NCI-H526 (cell line): ENCODE measurements around the gene SAMD4A.
"Not testable (repeated sequence)": the region's sequence is repeated elsewhere in the genome, so short reads cannot be mapped to it uniquely, and the experiment has no call there.

ENCODE experiments used
- DNase-seq, 2 experiments: peaks; one replicate each; lab custom pipeline; 2025; lab: John Stamatoyannopoulos, UW

Gene SAMD4A

DNA sequence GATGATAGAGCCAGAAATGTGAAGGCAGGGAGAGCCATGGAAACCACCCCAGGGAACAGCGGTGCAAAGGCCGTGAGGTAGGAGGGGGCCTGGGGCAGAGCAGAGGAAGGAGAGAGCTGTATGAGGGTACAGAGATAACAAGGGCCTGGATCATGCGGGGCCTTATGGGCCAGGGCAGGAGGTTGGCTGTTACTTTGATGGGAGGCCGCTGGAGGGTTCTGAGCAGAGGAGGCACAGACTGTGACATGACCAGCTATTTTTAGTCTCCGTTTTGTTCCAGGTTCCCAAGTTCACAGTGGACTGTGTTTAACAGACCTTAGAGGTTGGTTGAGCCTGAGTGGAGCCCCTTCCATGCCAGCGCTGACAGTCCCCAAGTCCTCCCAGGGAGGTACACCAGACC lies 217.1 kb downstream of the SAMD4A start:
- no peak for DNase-seq

DNA sequence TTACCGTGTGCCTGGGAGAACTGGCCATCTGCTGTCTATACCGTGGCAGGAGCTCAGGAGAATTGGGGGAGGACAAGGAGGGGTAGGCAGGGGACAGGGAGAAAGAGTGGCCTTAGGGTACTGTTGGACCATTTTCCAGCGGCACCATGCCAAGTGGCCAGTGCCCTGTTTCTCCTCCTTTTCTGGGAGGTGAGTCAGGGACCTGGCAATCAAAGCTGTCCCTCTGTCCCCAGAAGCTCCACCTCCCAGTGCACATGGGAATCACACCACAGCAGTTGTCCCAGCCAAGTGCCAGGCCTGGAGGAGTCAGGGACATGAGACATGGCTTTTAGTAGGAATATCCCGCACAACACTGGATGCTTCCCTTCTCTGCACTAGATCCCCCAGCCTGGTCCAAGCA lies 217.7 kb downstream of the SAMD4A start:
- no peak for DNase-seq

DNA sequence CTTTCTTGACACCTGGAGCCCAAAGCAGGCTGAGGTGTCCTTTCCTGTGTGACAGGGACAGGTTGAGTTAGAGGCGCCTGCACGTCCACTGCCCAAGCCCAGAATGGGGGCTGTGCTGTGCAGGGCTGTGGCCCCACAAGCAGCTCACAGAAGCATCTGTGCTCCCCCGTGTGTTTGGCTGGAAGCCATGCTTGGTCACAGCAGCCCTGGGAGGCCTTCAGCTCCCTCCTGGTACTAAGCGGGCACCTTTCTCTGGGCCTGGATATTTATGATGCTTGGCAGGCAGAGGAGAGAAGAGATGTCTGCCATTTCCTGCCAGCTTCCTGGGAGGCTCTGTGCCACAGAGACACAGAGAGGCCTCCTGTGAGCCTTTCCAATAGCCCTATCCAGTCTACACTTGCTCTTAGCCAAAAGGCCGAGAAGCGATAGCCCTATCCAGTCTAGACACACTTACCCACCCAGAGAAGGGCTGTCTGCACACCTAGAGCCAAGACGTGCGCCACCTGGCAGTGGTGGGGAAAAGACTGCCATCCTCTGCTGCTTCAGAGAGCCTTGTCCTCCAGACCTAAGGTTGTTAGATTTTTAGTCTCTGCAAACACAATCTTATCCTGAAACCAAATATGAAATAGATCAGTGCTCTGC lies 218.3 kb downstream of the SAMD4A start:
- DNase-seq = no peak

DNA sequence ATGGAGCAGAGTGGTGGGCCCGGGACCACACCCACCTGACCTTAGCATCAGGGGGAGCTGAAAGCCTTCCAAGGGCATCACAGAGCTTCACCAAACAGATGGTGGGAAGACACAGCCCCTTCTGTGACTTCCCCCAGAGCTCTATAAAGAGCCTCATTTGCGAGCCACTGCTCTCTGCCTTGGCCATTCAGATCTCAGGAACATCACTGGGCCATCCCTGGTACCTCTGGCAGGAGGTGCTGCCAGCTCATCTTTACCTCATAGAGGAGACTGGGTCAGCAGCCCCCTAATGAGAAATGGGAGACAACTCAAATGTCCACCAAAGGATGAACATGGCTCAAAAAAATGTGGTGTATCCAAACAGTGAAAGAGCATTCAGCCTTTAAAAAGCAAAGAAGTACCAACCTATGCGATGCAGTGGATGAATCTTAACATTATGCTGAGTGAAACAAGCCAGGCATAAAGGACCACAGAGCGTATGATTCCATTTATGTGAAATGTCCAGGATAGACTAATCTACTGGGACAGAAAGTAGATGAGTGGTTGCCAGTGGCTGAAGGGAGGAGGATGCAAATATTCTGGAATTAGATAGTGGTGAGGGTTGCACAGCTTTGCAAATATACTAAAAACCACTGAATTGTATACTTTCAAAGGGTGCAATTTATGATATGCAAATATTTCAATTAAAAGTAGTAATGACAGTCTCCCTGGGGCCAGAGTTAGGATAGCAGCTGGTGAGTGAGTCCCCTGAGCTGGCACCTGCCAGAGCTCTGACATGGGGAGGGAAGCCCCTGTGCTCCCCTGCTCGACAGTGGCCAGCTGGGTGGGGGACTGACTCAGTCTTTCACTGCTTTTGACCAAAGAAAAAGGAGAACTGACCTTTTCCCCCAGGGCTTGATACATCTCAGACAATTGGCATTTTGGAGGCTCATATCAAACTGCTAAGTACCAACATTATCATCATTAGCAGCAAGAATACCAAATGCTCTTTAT lies 219.1 kb downstream of the SAMD4A start:
- DNase-seq = peak; percentile 69 to 74

DNA sequence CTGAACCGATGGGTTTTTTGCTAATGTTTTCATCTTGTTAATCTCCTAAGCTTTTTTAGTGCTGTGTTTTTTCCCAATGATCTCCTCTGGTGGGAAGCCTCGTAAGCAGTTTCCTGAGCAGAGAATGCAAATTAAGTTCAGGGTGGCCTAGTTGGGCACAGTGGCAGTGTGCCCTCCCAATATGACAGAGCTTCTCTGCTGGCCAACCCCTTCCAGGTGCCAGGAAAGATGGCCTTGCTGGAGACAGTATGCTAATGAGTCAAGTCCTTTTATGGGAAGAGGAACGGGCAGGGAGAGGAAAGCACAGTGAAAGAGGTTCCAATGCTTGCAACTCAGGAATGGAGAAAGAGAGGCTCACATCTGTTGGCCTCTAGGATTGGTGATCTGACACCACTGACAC lies 219.9 kb downstream of the SAMD4A start:
- peak; percentile 62 to 63 for DNase-seq

DNA sequence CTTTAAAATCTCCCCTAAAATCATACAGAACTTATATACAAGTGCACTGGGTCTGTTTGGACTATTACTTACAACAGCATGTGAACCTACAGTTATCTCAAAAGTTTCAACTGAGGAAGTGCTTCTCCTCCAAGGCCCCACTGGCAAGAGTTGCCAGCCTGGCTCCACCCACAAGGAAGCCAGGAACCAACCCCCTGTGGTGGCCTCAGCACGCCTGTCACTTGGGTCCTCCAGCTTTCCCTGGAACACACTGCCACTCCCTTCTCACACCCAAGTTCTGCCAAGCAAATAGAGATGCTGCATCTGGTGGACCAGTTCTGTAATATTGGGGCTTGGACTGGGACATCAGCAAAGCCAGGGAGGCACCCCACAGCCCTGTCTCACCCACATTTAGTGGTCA lies 220.3 kb downstream of the SAMD4A start:
- no peak for DNase-seq

DNA sequence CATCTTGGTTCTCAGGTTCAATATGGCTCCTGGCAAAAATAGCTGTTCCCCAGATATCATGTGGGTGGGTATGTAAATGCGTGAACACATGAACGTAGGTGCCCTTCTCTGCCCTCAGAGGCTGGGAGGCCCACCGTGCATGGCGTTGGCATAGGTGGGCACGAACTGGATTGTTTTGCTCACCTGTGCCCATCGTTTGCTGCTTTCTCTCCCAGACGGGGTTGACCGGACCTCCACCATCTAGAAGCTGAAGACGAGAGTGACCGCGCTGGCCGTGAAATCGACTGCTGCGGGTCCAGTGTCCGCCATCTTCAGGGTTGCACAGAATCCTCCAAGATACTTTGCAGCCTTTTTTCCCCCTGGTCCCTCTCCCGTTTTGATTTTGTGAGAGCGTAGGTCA lies 221.8 kb downstream of the SAMD4A start:
- DNase-seq = no peak

DNA sequence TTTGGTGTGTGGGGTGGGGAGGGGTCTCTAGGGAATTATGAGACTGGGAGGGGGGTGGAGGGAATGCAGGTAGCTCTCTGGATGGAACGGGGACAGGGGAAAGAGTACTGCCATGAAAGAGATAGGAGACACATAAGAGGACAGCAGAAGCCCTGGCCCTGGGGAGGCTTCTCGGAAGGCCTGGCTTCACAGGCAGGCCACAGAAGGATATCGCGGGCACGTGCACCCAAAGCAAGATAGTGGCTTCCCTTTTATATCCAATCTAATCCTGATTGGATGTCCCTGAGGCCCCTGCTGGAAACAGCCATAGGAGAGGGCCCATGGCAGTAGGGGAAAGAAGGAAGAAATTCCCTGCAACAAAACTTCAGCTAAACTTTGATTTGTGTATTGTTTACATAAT lies 222.2 kb downstream of the SAMD4A start:
- no peak for DNase-seq

DNA sequence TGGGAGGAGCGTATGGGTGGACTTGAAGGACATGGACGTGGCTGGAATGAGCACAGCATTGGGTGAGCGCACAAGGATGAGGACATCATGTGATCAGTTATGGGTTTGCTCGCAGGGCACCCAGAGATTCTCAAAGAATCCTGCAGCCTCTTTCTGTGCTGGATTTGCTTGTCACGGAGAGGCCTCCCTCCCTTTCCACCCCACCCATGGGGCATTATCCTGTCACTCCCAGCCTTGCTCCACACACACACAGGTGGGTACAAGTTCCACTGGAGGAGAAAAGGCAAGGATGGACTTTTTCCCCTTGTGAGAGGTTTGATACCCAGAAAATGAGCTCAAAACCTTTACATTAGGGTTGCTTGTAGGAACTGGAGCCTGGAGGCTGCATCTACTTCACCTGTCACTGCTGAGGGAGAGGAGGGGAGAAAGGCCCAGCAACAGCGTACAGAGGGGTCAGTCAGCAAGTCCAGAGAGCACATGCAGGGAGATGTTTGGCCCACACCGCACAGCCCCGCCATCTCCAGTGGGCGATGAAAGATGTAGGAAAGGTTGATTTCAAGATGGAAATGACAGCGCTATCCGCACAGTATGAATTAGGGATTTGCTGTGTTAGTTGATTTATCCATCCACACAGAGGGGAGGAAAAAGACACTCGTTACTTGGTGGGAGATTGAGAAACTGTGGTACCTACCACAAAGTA lies 223.0 kb downstream of the SAMD4A start:
- no peak for DNase-seq

DNA sequence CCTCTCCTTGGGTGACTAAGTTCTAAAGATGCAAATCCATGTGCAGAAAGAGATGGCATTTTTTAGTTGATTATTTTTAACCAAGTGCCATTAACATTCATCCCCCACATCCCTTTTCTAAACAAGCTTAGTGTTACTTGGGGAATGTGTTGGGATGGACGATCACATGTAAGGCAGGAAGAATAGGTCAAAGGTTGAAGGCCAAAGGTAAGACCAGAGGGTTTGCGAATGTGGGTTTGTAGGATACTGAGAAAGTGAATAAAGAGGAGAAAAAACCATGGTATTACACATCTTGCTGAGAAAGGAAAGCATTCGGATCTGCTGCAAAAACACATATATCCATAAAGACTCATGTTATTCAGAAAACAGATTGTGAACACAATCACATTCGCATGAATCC lies 224.1 kb downstream of the SAMD4A start:
- no peak for DNase-seq

DNA sequence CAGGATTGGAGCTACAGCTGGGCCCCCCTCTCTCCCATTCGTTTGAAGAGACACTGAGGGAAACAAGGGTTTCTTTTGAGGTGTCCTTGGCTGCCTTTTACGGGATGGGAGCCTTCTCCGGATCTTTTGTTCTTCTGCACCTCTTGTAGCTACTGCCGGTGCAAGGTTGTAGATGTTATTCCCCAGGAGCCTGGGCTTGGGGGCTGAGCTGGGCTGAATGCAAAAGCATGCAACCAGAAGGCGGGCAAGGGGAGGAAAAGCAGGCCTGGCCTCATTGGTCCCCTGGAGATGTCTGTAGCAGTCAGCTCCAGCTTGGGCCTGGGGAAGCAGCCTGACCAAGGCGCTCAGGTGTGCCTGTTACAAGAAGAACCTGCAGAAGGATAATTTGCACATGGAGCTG lies 225.4 kb downstream of the SAMD4A start:
- no peak for DNase-seq

DNA sequence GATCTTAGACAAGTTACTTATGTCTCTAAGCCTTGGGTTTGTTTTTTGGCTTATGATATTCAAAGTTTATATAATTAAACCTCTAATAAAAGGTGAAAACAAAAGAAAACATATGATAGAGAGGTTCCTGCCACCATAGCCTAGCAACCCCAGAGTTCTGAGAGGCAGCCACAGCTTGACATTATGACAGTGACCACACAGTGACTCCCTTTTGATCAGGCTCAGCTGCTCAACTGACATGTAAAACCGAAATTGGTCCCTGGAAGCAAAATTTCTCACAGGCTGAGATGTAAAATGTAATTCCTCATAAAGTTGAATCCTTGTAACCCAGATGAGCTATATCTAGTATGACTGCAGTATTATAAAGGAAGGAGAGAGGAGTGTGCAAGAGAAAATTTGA lies 227.2 kb downstream of the SAMD4A start:
- DNase-seq = no peak

DNA sequence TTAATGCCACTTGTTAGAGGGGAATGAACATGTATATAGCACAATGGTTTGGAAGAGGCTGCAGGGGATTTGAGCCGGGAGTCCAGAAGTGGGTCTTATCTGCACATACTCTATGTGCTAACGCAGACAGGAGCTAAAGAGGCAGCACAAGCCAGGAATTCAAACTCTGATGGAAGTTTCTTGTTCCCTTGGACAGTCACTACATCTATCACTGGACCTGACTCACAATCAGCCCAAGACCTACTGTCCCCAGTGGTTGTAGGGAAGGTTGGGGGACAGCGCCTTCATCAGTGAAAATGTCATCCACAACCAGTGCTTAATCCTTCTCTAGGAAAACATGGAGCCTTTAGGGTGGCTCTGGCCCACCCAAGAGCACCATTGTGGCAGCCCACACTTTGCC lies 227.9 kb downstream of the SAMD4A start:
- no peak for DNase-seq

DNA sequence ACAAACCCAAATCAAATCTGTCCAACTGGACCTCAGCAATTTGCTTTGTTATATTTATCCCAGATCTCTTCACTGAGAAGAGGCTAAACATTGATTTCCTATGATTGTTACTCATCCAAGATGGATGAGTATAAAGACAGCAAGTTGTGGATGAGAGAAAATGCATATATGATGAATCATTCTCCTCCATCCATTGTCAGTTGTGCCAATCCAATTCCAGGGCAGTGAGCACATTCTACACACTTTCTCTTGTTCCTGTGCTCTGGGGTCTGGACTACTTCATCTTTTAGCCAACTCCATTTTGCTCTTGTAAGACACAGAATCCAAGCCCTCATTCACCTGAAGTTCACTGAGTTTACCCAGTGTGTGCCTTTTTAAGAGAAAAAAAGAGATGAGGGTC lies 230.0 kb downstream of the SAMD4A start:
- DNase-seq = no peak

DNA sequence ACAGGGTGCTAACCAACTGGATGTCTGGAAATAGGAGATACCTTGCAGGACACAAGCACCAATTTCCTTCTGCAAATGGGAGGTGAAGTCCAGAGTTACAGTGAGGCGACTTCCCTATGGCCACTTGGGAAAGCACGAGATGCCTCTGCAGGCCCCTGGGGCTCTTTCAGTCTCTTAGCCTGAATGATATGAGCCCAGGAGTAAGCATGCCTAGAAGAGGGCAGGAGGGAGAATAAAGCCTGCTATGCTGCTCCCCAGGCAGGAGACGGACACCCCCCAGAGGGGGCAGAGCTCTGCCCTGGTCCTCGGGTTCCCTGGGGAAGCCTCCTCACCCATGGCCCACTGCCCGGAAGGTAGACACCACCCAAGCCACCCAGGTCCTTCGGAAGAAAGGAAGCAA lies 230.6 kb downstream of the SAMD4A start:
- no peak for DNase-seq

DNA sequence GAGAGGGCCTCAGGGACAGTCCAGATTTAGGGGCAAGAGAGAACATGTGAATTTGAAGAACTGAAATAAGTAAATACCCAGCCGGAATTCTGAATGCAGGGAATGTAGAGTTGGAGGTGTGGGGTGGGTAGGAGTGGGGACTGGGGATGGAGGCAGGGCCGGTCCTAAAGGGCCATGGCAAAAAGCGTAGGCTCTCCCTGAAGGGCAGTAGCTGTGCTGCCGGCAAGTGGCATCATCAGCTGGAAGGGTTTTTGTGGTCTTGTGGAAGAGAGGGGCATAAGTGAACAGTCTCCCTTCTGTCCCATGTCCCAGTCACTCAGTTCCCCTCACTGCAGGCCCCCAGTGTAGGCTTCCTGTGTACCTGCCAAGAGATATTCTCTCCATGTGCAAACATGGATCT lies 231.1 kb downstream of the SAMD4A start:
- no peak for DNase-seq

DNA sequence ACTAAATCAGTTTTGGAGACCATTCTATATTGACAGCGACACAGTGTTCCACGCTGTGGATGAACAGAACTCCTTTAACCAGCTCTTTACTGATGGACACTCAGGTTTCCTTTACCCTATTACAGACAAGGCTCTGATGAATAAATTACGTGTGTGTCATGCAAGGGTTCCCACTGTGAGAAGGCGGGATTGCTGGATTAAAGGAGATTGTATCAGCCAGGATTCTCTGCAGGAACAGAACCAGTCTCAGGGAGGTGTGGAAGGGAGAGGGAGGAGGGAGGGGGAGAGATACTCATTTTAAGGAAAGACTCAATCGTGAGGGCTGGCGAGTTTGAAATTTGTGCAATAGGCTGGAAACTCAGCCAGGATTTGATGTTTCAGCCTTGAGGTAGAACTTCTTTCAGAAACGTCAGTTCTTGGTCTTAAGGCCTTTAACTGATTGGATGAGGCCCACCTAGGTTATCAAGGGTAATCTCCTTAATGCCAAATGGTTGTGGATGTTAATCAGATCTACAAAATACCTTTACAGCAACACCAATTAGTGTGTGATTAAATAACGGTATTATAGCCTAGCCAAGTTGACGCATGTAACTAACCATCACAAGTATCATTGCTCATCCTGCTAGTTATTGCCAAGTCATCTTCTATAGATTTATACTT lies 231.7 kb downstream of the SAMD4A start:
- DNase-seq = no peak

DNA sequence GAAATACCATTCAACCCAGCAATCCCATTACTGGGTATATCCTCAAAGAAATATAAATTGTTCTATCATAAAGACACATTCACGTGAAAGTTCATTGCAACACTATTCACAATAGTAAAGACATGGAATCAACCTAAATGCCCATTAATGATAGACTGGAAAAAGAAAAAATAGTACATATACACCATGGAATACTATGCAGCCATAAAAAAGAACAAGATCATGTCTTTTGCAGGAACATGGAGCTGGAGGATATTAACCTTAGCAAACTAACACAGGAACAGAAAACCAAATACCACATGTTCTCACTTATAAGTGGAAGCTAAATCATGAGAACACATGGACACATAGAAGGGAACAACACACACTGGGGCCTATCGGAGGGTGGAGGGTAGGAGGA lies 234.6 kb downstream of the SAMD4A start:
- not testable (repeated sequence) for DNase-seq

DNA sequence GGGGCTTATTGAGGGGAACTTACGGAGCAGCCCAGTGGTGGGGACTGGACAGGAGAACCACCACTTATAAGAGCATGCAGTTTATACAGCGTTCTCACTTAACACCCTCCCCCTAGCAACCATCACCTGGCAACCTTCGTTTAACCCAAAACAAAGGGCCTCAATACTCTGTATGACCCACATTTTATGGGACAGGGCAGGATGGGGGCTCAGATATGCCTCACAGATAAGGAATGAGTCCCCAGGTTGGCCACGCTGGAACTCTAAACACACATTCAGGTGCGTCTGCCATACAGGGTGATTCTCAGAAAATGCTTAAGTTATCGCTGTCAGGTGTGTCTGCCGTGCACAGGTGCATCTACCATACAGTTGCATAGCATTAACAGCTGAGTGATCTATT lies 236.5 kb downstream of the SAMD4A start:
- DNase-seq = peak in 1 of 2 experiments; percentile 52

DNA sequence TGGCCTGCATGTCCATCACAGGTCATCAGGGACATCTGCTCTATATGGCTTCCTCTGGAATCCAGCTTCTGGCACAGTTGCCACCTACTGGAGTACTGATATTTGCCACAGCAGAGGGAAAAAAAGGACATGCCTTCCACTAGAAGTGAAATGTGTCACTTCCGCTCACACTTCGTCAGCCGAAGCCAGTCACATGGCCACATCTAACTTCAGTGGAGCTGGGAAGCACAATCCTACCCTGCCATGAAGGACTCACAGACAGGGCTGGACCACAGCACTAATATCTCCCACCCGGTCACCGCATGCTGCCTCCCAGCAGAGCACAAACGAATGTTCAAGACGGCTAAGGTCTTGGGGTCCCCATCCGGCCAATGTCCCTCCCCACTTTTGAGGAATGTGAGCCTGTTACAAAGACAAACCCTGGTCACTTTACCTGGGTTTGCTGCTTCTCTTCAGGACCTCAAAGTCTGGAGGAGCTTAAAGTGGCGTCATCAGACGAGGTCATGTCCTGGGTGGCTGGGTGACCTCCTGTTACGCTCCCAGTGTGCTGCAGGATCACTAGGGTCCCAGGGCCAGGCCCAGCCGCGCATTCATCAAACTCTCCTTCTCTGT lies 237.1 kb downstream of the SAMD4A start:
- peak in 1 of 2 experiments; percentile 34 for DNase-seq

DNA sequence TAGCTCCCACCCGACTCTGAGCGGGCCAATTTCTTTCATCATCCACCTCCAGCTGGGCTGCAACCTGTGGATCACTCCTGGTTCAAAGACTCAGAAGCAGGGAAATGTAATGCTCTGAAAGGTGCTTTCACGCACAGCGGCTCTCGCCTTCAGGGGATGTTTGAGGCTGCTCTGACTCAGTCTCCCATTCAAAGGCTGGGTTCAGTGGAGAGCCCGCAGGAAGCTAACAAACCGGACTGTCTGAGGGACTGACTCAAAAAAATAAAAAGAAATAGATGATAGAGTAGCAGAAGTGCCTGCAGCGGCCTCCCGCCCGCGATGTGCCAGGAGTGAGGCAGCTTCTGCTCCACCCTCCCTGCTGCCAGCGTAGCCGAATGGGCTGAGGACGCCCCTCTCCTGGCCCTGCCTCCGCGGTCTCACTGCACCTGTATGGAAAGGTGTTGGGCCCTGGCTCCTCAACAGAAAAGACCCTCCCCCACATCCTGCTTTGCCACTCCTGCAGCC lies 237.7 kb downstream of the SAMD4A start:
- peak; percentile 57 to 88 for DNase-seq

DNA sequence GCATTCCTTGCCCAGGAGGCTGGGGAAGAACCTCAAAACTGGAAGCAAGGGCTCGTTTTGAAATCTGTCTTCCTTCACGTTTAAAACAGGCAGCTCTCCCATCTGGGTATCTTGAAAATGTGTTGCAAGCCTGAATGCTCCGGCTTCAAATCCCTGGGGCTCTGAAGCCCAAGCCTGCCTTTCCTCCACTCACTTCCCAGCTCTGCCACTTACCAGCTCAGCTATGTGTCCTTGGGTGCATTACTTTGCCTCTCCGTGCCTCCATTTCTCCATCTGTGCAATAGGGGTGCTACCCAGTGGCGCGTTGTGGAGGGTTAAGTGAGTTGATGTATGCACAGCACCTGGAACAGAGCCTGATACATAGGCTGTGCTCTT lies 238.1 kb downstream of the SAMD4A start:
- peak in 1 of 2 experiments; percentile 53 for DNase-seq
